GM18520 (cell line): ENCODE measurements around the gene GALNT12.

Experiments used
- ATAC-seq: cut with Tn5 transposase; IDR thresholded peaks from one replicate; pipeline ENCODE4 v1.9.1; 2021; ENCODE audit not compliant: unreplicated experiment

Gene GALNT12

DNA sequence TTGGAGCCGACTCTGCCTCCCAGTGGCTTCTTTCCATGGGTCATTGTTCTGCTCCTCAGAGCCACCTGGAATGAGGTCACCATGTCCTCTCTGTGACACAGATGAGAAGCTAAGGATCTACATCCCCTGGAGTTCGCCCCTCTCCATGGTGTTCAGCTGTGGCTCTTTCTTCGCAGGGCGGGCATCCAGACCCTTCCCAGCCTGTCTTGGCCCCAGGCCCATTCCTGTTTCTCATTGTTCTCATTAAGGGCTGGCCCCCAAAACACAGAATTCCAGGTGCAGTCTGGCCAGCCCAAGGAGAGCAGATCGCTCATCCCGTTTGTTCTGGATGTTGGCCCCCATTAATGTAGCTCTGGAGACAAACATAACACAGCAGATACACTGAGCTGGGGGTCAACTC lies 69.8 kb downstream of the GALNT12 start:
- no peak for ATAC-seq

DNA sequence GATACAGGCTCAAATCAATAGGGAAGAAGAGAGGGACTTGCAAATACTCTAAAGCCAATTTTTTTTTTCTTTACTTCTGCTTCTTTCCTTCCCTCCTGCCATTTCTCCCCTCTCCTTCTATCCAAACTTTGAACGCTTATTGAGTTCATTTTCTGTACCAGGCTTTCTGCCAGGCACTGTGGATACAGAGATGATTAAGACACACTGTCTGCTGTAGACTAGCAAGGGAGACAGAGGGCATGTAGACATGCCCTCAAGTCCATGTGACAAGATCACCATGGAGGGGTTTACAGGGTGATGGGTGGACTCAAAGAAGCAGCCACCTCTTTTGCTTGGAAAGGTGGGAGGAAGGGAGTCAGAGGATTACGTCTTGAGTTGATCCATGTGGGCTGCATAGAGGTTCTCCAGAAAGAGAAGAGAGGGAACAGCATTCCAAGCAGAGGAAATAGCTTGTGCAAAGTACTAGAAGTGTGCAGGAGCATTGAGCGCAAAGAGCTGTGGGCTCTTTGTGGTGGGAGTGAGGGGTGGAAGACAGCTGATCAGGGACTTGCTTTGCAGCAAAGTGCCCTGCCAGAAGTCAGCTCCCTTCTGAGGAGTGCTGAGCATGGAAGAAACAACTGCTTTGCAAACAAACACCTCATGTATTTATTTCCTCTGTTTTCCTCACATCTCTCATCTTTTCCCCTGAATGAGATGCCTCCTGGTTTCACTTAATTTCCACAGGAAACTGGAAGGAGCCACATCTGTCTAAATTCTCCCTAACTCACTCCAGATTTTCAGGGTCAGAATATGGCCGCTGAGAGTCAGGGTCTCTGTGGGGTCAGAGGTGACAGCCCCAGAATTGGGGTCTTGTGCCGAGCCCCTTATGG lies 71.9 kb downstream of the GALNT12 start:
- no peak for ATAC-seq

DNA sequence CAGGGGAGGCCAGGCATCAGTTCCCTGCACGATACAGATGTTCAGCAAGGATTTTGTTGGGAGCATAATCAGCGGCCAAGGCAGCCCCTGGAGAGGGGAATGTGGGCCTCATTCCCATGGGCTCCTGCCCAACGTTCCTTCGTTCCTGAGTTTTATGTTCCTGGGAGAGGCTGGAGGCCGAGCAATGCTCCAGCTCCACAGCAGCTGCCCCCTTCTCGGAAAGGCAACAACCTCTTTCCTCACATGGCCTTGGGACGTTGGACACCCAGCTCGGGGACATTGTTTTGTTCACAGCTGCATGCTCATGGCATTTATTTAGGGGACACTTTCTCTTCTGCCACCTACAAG lies 72.5 kb downstream of the GALNT12 start:
- no peak for ATAC-seq

DNA sequence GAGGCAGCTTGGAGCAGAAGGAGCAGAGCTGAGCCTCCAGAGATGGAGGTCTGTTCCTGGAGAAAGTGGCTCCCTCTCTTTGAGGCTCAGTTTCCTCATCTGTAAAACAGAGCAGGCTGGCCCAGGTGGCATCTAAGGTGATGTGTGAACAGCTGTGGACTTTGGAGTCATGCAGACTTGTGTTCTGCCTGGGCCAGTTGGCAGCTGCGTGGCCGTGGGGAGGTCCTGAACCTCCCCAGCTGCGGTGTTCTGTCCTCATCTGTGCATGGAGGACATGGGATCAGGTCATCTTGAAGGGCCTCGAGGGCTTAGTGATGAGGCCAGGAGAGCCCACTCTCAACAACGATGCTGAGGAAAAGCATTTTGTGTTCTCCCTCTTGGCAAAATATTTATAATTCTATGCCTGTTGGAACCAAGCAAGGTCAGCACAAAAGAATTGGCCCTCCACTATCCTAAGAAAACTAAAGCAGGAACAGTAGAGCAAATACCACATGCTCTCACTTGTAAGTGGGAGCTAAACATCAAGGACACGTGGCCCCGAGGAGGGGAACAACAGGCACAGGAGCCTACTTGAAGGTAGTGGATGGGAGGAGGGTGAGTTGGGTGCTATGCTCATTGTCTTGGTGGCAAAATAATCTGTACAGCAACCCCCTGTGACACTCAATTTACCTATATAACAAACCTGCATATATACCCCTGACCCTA lies 73.0 kb downstream of the GALNT12 start:
- no peak for ATAC-seq

DNA sequence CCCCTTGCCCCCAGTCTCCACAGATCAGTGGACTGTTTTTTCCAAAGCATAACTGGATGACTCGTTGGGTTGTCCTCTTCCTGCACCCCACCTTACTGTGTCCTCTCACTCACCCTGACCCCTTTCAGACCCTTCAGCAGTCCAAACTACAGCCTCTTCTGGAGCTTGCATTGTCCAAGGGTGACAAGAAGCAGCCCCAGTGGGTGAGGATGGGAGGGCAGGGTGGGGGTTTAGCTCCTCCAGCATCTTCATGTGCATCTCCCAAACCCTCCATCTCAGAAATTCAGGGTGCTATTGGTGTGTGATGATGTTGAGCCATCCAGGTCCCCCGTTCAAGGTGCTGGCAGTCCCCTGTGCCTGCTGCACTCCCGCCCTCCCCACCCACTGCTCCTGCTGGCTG lies 73.9 kb downstream of the GALNT12 start:
- no peak for ATAC-seq

DNA sequence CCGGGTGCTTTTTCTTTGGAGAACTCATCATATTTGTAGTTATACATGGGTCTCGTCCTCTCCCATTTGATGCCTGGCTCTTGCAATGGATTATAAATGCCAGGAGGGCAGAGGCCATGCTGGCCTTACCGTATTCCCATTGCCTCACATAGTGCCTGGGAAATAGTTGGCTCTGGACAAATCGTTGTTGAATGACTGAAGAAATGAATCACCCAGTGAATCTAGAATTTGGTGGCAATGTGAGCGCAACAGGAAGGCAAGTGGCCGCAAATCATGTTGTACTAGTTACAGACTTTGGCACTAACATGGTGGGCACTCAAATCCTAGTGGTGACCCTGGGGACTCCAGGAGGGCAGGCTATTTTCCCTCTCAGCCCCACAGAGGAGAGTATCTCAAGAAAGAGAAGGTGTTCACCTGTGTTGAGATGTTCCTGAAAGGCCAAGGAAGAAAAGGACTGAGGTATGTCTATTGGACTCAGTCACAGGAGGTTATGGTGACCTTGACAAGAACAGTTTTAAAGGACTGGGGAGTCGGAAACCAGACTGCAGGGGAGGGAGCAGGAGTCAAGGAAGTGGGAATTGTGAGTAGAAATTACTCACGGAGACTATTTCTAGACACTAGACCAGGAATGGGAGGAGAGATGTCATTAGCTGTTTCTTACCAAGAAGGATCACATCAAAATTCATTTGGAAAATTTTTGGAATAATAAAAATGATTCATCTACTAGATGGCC lies 74.5 kb downstream of the GALNT12 start:
- ATAC-seq: no peak

DNA sequence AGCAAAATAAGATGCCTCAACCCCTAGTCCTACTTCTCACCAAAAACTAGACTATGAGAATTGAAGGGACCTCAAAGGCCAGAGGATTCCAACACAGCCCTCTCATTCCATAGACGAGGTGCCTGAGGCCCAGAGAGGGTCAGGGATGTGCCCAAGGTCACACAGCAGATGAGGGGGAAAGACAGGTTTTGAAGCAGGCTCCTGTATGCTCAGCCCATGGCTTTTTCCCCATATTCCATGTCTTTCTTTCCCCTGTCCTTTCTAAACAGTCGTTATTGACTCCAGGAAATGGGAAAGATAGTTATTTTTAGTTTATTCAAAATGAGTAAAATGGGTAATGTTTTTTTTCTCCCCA lies 75.1 kb downstream of the GALNT12 start:
- ATAC-seq: no peak

DNA sequence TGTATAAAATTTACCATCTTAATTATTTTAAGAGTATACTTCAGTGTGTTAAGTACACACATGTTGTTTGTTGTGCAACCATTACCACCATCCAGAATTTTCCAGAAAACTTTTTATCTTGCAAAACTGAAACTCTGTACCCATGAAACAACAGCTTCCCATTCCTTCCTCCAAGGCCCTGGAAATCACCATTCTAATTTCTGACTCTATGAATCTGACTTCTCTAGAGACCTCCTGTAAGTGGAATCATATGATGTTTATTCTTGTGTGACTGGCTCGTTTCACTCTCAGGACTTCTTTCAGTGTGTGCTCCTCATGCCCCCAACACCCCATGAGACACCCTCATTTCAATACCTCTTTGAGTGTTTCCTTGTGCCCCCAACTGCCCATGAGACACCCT lies 75.8 kb downstream of the GALNT12 start:
- ATAC-seq: no peak

DNA sequence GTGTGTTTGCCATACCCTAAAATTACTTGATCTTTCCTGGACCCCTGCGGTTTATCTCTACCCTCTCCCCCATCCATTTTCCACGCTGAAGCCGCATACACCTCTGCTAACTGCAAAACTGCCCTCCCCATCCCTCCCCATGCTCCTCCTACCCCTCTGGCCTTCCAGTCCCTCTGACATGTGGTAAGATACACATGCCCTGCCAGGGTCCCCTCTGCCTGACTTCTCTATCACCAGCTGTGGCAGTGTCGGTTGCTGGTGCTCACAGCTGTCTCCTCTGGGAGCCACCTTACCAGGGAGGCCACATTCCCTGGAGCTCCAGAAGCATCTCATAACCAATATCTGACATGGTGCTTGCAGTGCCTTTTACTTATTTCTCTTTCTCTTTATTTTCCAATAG lies 77.4 kb downstream of the GALNT12 start:
- ATAC-seq: no peak

DNA sequence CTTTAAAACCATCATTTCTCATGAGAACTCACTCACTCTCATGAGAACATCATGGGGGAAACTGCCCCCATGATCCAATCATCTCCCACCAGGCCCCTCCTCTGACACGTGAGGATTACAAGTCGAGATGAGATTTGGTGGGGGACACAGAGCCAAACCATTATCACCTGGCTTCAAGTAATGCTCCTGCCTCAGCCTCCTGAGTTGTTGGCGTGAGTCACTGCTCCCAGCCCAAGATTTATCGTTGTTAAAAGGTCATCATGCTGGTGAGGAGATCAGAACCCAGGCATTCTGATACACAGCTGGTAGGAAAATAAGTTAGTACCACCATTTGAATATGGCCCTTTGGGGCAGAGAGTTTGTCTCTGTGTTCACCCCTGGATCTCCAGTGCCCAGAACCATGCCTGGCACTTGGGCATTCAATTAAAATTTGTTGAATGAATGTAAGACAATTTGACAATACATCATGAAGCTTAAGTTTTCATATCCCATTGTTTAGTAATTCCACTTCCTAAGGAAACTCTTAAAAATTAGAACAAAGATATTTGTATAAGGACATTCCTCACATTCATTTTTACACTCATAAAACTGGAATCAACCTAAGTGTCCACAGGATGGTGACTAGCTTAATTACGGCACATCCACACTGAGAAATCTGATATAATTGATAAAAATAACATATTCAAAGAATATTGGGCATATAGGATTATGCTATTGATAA lies 78.3 kb downstream of the GALNT12 start:
- ATAC-seq: no peak

DNA sequence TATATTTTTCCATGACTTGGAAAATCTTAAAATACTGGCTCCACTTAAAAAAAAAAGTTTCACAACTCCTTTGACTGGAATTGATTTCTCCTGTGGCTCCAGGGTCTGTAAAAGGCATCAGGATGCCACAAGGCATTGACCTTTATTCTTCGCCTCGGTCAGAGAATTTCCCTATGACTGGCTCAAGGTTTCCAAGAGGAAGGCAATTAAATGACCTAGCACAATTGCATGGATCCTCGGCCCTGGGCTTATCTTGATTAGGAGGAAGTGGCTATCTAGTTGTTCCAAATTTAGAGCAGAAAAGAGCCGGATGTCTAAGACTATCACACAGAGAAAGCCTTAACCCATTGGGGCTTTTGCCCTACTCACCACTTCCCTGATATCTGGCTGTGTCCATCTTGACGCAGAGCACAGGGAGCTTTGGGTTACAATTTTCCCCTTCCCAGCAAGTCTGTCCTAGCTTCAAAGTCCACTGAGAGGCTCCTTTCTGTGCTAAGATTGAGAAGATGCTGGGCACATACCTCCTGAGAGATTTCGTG lies 79.3 kb downstream of the GALNT12 start:
- ATAC-seq: no peak

DNA sequence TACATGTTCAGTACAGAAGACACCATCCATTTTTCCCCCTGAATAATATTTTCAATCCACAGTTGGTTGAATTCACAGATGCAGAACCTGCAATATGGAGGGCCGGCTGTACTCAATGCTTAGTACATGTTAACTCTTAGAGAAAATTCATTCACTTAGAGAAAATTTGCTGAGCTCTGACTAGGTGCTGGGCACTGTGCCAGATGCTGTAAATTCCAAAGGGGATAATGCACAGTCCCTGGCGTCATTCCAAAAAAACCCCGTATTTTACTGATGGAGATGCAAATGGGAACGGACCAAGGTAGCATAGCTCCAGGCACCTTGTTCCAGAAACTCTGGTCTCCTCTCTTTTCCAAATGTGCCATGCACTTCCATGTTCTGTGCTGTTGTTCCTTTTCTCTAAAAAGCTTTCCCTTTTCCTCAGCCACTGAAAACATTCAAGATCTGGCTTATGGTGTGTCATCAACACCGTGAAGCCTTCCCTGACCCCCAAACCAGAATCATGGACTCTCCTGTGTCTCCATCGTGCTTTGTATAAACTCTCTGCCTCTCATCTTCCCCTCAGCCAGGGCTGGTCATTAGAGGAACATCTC lies 80.5 kb downstream of the GALNT12 start:
- ATAC-seq: no peak

DNA sequence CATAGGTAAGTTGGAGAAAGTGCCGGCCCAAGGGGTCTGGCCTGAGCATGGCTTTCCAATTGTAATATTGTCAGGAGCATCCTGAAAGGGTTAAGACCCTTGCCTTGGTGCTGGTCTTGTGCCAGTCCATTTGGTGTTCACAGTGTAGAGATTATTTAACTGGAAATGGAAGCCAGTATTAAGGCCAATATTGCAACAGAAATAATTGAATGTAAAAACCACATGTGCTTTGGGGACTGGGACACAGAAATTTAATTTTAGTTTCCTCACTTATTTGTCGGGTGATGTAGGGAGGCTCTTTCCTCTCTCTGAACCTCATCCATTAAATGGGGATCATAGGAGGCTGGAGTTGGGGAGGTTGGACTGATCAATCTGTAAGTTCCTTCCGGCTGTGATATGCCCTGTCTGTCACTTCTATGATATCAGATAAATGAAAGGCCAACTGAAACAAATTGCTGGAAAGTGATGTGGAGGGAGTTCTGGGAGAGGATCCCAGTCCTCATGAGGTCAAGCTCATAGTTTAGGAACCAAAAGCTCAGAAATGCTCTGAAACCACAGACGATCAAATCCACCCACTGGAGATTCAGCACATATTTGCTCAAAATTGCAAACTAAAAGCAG lies 81.4 kb downstream of the GALNT12 start:
- ATAC-seq: no peak

DNA sequence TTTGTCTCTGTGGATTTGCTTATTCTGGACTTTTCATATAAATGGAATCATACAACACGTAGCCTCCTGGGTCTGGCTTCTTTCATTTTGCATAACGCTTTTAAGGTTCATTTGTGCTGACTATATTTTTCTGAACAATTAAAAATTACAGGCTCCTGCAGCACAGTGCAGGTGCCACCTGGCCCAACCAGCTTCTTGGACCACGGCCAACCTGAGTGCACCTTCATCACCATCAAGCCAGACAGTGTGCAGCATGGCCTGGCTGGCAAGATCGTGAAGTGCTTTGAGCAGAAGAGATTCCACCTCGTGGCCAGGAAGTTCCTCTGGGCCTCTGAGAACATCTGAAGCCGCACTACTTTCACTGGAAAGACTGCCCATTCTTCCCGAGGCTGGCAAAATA lies 82.8 kb downstream of the GALNT12 start:
- ATAC-seq: no peak

DNA sequence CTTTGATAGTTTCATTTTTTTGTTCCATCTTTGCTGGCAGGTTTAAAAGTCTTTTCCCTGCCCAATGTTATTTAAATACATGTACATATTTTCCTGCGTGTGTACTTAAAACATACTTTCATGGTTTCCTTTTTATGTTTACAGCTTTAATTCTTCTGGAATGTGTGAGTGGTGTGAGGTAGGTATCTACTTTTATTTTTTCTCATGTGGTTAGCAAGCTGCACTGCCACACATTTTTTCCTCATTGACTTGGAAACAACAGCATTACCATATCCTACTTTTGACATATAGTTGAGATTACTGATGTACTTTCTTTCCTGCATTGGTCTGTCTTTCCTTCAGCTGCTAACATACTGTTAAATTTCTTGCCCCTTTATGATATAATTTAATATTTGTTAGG lies 84.8 kb downstream of the GALNT12 start:
- no peak for ATAC-seq

DNA sequence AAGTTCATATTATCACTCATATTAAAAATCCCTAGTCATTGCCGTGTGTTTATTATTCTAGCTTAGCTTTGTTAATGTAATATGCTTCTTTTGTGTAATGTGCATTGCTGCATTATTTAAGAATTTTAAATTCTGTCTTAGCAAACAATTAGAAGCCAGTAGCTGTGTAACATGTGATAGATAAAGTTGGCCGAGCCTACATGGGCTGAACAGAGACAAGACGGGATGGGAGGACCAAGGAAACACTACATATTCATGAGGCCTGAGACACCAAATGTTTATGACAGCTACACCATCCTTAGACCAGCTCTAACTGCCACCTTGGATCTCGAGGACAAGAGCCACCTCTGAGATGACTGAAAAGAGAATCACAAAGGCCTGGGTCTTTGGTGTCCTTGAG lies 85.2 kb downstream of the GALNT12 start:
- no peak for ATAC-seq

DNA sequence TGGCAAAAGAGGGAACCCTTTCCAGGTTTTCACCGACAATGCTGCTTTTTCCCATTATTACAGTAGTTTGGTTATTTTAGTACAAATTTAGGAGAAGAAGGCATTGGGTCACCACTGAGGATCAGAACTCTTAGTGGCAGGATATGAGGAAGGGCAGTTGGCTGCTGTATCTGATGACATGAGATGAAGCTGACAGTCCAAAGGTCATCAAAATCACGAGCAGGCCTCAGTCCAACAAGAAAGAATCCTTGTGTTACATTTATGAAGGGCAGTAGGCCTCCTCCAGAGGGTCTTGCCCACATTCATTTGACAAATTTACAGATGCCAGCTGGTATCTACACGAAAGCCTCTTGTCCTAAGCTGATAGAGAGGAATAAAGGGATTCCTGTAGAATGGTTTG lies 86.7 kb downstream of the GALNT12 start:
- ATAC-seq: no peak

DNA sequence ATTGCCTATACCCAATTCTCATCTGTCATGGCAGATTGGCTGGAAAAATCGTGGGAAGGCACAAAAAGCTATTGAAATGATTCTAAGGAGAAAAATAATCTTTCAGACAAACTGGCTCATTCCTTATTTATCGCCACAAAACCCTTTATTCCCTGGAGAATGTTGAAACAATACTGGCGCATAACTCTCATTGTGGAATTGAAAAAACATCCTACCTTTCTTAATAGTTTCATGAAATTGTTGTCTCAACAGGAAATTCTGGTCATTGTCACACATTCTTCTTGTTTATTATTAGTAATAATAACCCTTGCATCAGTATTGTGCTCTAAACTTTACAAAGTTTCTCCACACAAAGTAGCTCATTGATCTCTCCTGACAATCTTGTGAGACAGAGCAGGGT lies 87.3 kb downstream of the GALNT12 start:
- ATAC-seq: no peak

DNA sequence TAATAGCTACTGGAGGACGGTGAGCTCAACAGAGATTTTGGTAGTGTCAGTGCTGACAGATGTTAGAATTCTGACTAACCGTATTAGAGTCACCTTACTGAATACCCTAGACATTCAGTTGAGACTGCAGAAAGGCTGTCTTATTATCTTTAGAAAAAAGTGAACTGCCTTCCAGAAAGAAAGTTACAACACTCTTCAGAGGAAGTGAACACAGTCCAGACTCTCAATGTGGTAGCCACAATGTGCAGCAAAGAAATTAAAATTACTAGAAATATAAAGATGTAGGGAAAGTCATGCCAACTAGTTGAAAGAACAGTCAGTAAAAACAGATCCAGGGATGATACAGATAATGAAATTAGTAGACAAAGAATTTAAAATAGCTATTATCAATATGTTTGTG lies 89.2 kb downstream of the GALNT12 start:
- ATAC-seq: no peak

DNA sequence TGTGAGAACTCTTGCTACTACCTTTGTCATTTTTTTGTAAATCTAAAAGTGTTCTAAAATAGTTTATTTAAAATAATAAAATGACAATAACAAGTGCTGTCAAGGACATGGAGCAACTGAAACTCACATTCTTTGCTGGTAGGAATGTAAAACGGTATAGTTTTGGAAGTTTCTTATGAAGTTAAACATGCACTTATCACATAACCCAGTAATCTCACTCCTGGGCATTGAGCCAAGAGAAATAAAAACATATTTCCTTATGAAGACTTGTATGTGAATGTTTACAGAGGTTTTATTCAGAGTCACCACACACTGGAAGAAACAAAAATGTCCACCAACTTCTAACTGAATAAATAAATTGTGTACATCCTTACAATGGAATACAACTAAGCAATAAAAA lies 90.3 kb downstream of the GALNT12 start:
- no peak for ATAC-seq
